ENCODE data around the gene ZNF3. TPM values are rescaled to one million over a fixed set of nuclear protein-coding genes. Genes with fewer than 3 reads are reported as not detected.

ZNF3 gene
- total RNA-seq, 1 donor from 2014 or later = 6.9 TPM

DNA sequence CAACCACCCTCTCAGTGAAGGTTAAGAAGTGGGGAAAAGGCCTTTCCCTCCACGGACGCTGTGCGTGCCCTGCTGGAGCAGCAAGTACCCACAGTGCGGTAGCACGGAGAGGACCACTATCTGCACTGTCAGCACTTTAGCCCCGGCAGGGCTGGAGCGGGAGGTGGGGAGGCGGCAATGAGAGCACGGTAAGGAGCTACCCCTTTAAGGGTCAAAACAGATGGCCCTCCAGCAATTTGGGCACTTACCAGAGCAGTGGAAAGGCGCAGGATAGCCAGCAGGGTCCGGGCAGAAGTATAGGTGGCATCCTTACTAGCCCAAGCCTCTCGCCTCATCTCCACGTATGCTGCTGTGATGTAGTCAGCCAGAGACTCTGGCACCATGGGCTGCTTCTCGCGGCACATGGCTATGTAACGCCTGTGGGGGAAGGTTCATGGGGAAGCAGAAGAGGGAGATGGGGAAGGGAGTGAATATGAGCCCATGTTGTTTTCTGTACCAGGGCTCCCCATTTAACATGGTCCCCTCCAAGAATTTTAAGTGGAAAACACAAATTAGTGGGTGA is 12.5 kb upstream of the ZNF3 start:
- Histone ChIP-seq H3K27me3 (no peaks in the 10 kb centered on the region), H3K36me3 (peaks cover 65 to 90% of the 10 kb centered on the region in 2 donors), H3K9me3 (no peaks in the 10 kb centered on the region), H3K4me1 (peaks cover 6 to 7% of the 10 kb centered on the region in 2 donors), H3K4me3 (no peak overlapping the region), H3K27ac (no peak overlapping the region)
- intact Hi-C loops (cut with DNase I) = no loop called here
- DNase-seq (ENCODE audit: low spot score in 2 of 2) = no peak
- TF ChIP-seq, protein P1, sequence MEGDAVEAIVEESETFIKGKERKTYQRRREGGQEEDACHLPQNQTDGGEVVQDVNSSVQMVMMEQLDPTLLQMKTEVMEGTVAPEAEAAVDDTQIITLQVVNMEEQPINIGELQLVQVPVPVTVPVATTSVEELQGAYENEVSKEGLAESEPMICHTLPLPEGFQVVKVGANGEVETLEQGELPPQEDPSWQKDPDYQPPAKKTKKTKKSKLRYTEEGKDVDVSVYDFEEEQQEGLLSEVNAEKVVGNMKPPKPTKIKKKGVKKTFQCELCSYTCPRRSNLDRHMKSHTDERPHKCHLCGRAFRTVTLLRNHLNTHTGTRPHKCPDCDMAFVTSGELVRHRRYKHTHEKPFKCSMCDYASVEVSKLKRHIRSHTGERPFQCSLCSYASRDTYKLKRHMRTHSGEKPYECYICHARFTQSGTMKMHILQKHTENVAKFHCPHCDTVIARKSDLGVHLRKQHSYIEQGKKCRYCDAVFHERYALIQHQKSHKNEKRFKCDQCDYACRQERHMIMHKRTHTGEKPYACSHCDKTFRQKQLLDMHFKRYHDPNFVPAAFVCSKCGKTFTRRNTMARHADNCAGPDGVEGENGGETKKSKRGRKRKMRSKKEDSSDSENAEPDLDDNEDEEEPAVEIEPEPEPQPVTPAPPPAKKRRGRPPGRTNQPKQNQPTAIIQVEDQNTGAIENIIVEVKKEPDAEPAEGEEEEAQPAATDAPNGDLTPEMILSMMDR (IDR thresholded peaks at IDR 0.05) = no peak

GRCh38 chr7:100093498-100093897 is 12.0 kb upstream of the ZNF3 start:
- peaks cover 6 to 7% of the 10 kb centered on the region in 2 donors for H3K4me1 ChIP-seq
- H3K27ac ChIP-seq = no peak overlapping the region
- peaks cover 63 to 85% of the 10 kb centered on the region in 2 donors for H3K36me3 ChIP-seq
- no peaks in the 10 kb centered on the region for H3K9me3 ChIP-seq
- intact Hi-C loops (cut with DNase I) = no loop called here
- TF ChIP-seq, protein P1 (IDR thresholded peaks at IDR 0.05) = no peak
- no peaks in the 10 kb centered on the region for H3K27me3 ChIP-seq
- H3K4me3 ChIP-seq = no peak overlapping the region
- no peak for DNase-seq (ENCODE audit: low spot score in 2 of 2)

- intact Hi-C loops (cut with DNase I) = no loop called here
- Histone ChIP-seq H3K36me3 (peaks cover 61 to 80% of the 10 kb centered on the region in 2 donors), H3K27me3 (no peaks in the 10 kb centered on the region), H3K4me3 (no peak overlapping the region), H3K4me1 (peaks cover 7 to 10% of the 10 kb centered on the region in 2 donors), H3K27ac (no peak overlapping the region), H3K9me3 (no peaks in the 10 kb centered on the region)
- DNase-seq (ENCODE audit: low spot score in 2 of 2) = no peak
- TF ChIP-seq, protein P1 (IDR thresholded peaks at IDR 0.05) = no peak
These were observed 11.5 kb upstream of the ZNF3 start for GRCh38 chr7:100093054-100093453.

- peaks cover 54 to 66% of the 10 kb centered on the region in 2 donors for H3K36me3 ChIP-seq
- H3K9me3 ChIP-seq = no peaks in the 10 kb centered on the region
- TF ChIP-seq, protein P1 (IDR thresholded peaks at IDR 0.05) = no peak
These were observed 10.1 kb upstream of the ZNF3 start for GRCh38 chr7:100091411-100092181.

GRCh38 chr7:100090527-100091410 is 9.2 kb upstream of the ZNF3 start:
- peaks cover 49 to 58% of the 10 kb centered on the region in 2 donors for H3K36me3 ChIP-seq
- DNase-seq (ENCODE audit: low spot score in 2 of 2) = no peak
- TF ChIP-seq, protein P1 (IDR thresholded peaks at IDR 0.05) = no peak
- H3K4me3 ChIP-seq = no peak overlapping the region
- H3K4me1 ChIP-seq = peaks cover 7 to 10% of the 10 kb centered on the region in 2 donors
- H3K27me3 ChIP-seq = no peaks in the 10 kb centered on the region
- intact Hi-C loops (cut with DNase I) = no loop called here
- H3K27ac ChIP-seq = no peak overlapping the region
- H3K9me3 ChIP-seq = no peaks in the 10 kb centered on the region

More at GRCh38 chr7:100091411-100092181, 10.1 kb upstream of the ZNF3 start:
- intact Hi-C loops (cut with DNase I) = no loop called here
- peaks cover 7 to 10% of the 10 kb centered on the region in 2 donors for H3K4me1 ChIP-seq
- H3K27me3 ChIP-seq = no peaks in the 10 kb centered on the region
- H3K4me3 ChIP-seq = no peak overlapping the region
- H3K27ac ChIP-seq = no peak overlapping the region
- no peak for DNase-seq (ENCODE audit: low spot score in 2 of 2)

Data from ascending aorta (tissue), 2 donors.